Thyroid gland (tissue), 4 donors: Measurements from ENCODE around the gene C7. TPM values are rescaled to one million over a fixed set of nuclear protein-coding genes. Genes with fewer than 3 reads are reported as not detected.

Experiments used
- DNase-seq, 2 donors: peaks; one replicate each; pipeline ENCODE4 v3.0.0-alpha.2; 2019
- H3K27ac ChIP-seq, 3 donors: fragments of 200-600 bp; sonication (generic); 1 replicate in 2 of 3; 2 replicates in 1 of 3; pipeline ENCODE4 v1.5.1; 2016 to 2019; ENCODE audit warnings: mild to moderate bottlenecking in 1 of 3, moderate library complexity in 1 of 3
- H3K27me3 ChIP-seq: fragments of 200-600 bp; sonication (generic); one replicate; pipeline ENCODE4 v1.5.1; 2019
- H3K36me3 ChIP-seq, 2 donors: fragments of 200-600 bp; sonication (generic); one replicate each; pipeline ENCODE4 v1.5.1; 2016 to 2019
- H3K4me1 ChIP-seq, 2 donors: fragments of 200-600 bp; sonication (generic); one replicate each; pipeline ENCODE4 v1.5.1; 2017 to 2019
- H3K4me3 ChIP-seq, 3 donors: fragments of 200-600 bp; sonication (generic); replicated peaks in 1 of 3; 1 replicate in 2 of 3; 2 replicates in 1 of 3; pipeline ENCODE4 v1.5.1; 2016; ENCODE audit warnings: mild to moderate bottlenecking in 1 of 3
- H3K9me3 ChIP-seq: fragments of 200-600 bp; sonication (generic); one replicate; pipeline ENCODE4 v1.5.1; 2017
- CTCF ChIP-seq, 6 experiments: fragments of 200-600 bp in 3 of 6; fragments of 450-650 bp in 3 of 6; sonication (generic) in 3 of 6; IDR thresholded peaks; one replicate each; pipeline ENCODE4 v1.5.1; 2016 to 2019; ENCODE audit warnings: antibody characterized with exemption in 6 of 6, mild to moderate bottlenecking in 2 of 6, inconsistent platforms in 1 of 6, moderate library complexity in 1 of 6
- POLR2A ChIP-seq, 2 donors: fragments of 450-650 bp; IDR thresholded peaks; one replicate each; pipeline ENCODE4 v1.6.1; 2017; ENCODE audit warnings: antibody characterized with exemption in 2 of 2, mild to moderate bottlenecking in 2 of 2, moderate library complexity in 1 of 2
- WGBS, 2 donors: methylation state at CpG; one replicate each; pipeline ENCODE4 v1.1.5; 2017; 5-methylcytosine and 5-hydroxymethylcytosine counted together
- intact Hi-C: fragments of 100-400 bp; cut with DNase I; formaldehyde crosslinking; loops from one replicate; pipeline ENCODE4 v1.15.1; 2023
- total RNA-seq, 4 donors: library from RNA; depleted of rRNA; stranded (reverse); fragments of >200 nt; gene quantifications; one replicate each; pipeline ENCODE4 v1.2.3, GENCODE V29; 2016

Gene C7
- total RNA-seq, 4 donors from 2014 or later = 108 to 257 (median 203) TPM

- 87 to 90% methylated on average over 3 of the region's 3 CpGs for WGBS, 2 donors
- no peak for DNase-seq
- intact Hi-C loops = no loop called here
These were observed 77.4 kb downstream of the C7 start for GRCh38 chr5:40986666-40987065.

GRCh38 chr5:40987349-40987748 lies 78.1 kb downstream of the C7 start:
- peaks cover 0 to under 1% of the 10 kb centered on the region in 2 donors for H3K4me1 ChIP-seq
- no peaks in the 10 kb centered on the region for H3K9me3 ChIP-seq
- no peak overlapping the region for H3K4me3 ChIP-seq
- no peak for TF ChIP-seq CTCF (IDR thresholded peaks at IDR 0.05)
- no peak for TF ChIP-seq POLR2A (IDR thresholded peaks at IDR 0.05)
- no peaks in the 10 kb centered on the region for H3K27me3 ChIP-seq
- intact Hi-C loops = no loop called here
- DNase-seq = no peak
- no peaks in the 10 kb centered on the region for H3K36me3 ChIP-seq
- no peak overlapping the region for H3K27ac ChIP-seq

More at GRCh38 chr5:40986666-40987065, 77.4 kb downstream of the C7 start:
- TF ChIP-seq POLR2A (IDR thresholded peaks at IDR 0.05) = no peak
- no peak for TF ChIP-seq CTCF (IDR thresholded peaks at IDR 0.05)
- Histone ChIP-seq H3K27ac (no peak overlapping the region), H3K4me3 (no peak overlapping the region), H3K4me1 (no peaks in the 10 kb centered on the region), H3K36me3 (no peaks in the 10 kb centered on the region), H3K9me3 (no peaks in the 10 kb centered on the region), H3K27me3 (no peaks in the 10 kb centered on the region)

GRCh38 chr5:40988746-40989510 lies 79.6 kb downstream of the C7 start:
- TF ChIP-seq CTCF (IDR thresholded peaks at IDR 0.05) (no peak), POLR2A (IDR thresholded peaks at IDR 0.05) (no peak)
- WGBS, 2 donors = 68 to 73% methylated on average over 8 of the region's 8 CpGs
- peaks cover 0 to 9% of the 10 kb centered on the region in 2 donors for H3K4me1 ChIP-seq
- H3K27me3 ChIP-seq = no peaks in the 10 kb centered on the region
- no peaks in the 10 kb centered on the region for H3K36me3 ChIP-seq
- no peak overlapping the region for H3K4me3 ChIP-seq
- H3K27ac ChIP-seq = no peak overlapping the region
- no peaks in the 10 kb centered on the region for H3K9me3 ChIP-seq
- intact Hi-C loops = no loop called here
- DNase-seq = no peak

GRCh38 chr5:40991168-40991980 lies 82.1 kb downstream of the C7 start:
- no peaks in the 10 kb centered on the region for H3K9me3 ChIP-seq
- TF ChIP-seq POLR2A (IDR thresholded peaks at IDR 0.05) (no peak), CTCF (IDR thresholded peaks at IDR 0.05) (no peak)
- no peaks in the 10 kb centered on the region for H3K36me3 ChIP-seq
- no peaks in the 10 kb centered on the region for H3K27me3 ChIP-seq
- H3K4me1 ChIP-seq = peaks cover 0 to 9% of the 10 kb centered on the region in 2 donors
- WGBS, 2 donors = 11 to 12% methylated on average over 2 of the region's 2 CpGs
- peak overlapping the region; percentile 56 to 59 (median 58) for H3K27ac ChIP-seq
- H3K4me3 ChIP-seq = no peak overlapping the region
- DNase-seq = peak; percentile 15 to 23
- intact Hi-C loops = no loop called here
